Epithelial cell of prostate (primary cell): ENCODE data around the gene RBM38.

Source experiments
- DNase-seq: peaks from one replicate; pipeline ENCODE4 v3.0.0-alpha.2; 2011; ENCODE audit warnings: low read depth, low spot score
- H3K27ac ChIP-seq: fragments of 450-650 bp; 2 replicates; pipeline ENCODE4 v1.5.1; 2017; ENCODE audit warnings: mild to moderate bottlenecking

RBM38 gene

GRCh38 chr20:57400821-57401564 is 9.8 kb downstream of the RBM38 start:
- H3K27ac ChIP-seq, result no peak overlapping the region
- DNase-seq, result no peak

GRCh38 chr20:57401565-57401918 is 10.3 kb downstream of the RBM38 start:
- DNase-seq, result no peak
- H3K27ac ChIP-seq, result no peak overlapping the region

GRCh38 chr20:57402206-57403125 is 11.3 kb downstream of the RBM38 start:
- no peak for DNase-seq
- H3K27ac ChIP-seq, result no peak overlapping the region

- no peak for DNase-seq
- H3K27ac ChIP-seq, result no peak overlapping the region
Measured at GRCh38 chr20:57403216-57403615, 12.0 kb downstream of the RBM38 start.

- no peak overlapping the region for H3K27ac ChIP-seq
- no peak for DNase-seq
Measured at GRCh38 chr20:57404006-57404405, 12.8 kb downstream of the RBM38 start.

- DNase-seq, result no peak
- no peak overlapping the region for H3K27ac ChIP-seq
Measured at GRCh38 chr20:57404419-57405072, 13.3 kb downstream of the RBM38 start.

GRCh38 chr20:57405236-57406016 is 14.2 kb downstream of the RBM38 start:
- DNase-seq, result no peak
- no peak overlapping the region for H3K27ac ChIP-seq

- H3K27ac ChIP-seq, result no peak overlapping the region
- DNase-seq, result no peak
Measured at GRCh38 chr20:57407541-57407956, 16.4 kb downstream of the RBM38 start.

GRCh38 chr20:57408131-57408530 is 16.9 kb downstream of the RBM38 start:
- no peak overlapping the region for H3K27ac ChIP-seq
- no peak for DNase-seq

GRCh38 chr20:57408536-57409233 is 17.5 kb downstream of the RBM38 start:
- DNase-seq, result no peak
- H3K27ac ChIP-seq, result no peak overlapping the region

- DNase-seq, result no peak
- no peak overlapping the region for H3K27ac ChIP-seq
Measured at GRCh38 chr20:57409316-57409671, 18.1 kb downstream of the RBM38 start.

- no peak overlapping the region for H3K27ac ChIP-seq
- no peak for DNase-seq
Measured at GRCh38 chr20:57409672-57410397, 18.6 kb downstream of the RBM38 start.

- DNase-seq, result no peak
- H3K27ac ChIP-seq, result no peak overlapping the region
Measured at GRCh38 chr20:57410398-57410920, 19.3 kb downstream of the RBM38 start.

- no peak overlapping the region for H3K27ac ChIP-seq
- no peak for DNase-seq
Measured at GRCh38 chr20:57410924-57411323, 19.7 kb downstream of the RBM38 start.

- H3K27ac ChIP-seq, result no peak overlapping the region
- DNase-seq, result no peak
Measured at GRCh38 chr20:57411406-57412283, 20.4 kb downstream of the RBM38 start.

- no peak for DNase-seq
- H3K27ac ChIP-seq, result no peak overlapping the region
Measured at GRCh38 chr20:57412347-57413029, 21.3 kb downstream of the RBM38 start.

- no peak overlapping the region for H3K27ac ChIP-seq
- no peak for DNase-seq
Measured at GRCh38 chr20:57413986-57414385, 22.8 kb downstream of the RBM38 start.
